T-helper 2 cell treated with Interferon-gamma antibody and Interleukin-4, amounts not matched to agents 5 μg/mL and 100 μg/mL, for 36 hours (primary cell): Measurements from ENCODE around the gene HMCN1.

Experiments used
- DNase-seq: peaks from one replicate; pipeline ENCODE4 v3.0.0; 2021; ENCODE audit warnings: low spot score
- H3K27ac Mint-ChIP-seq: one replicate; pipeline ENCODE4 v1.8.0; 2021; ENCODE audit warnings: mild to moderate bottlenecking, mixed read lengths
- H3K27me3 Mint-ChIP-seq: one replicate; pipeline ENCODE4 v1.8.0; 2021; ENCODE audit warnings: low read depth, mixed read lengths
- H3K36me3 Mint-ChIP-seq: one replicate; pipeline ENCODE4 v1.8.0; 2021; ENCODE audit warnings: low read depth, mixed read lengths
- H3K4me1 Mint-ChIP-seq: one replicate; pipeline ENCODE4 v1.8.0; 2021; ENCODE audit warnings: low read depth, mixed read lengths
- H3K4me3 Mint-ChIP-seq: one replicate; pipeline ENCODE4 v1.8.0; 2022; ENCODE audit warnings: mild to moderate bottlenecking, moderate library complexity, mixed read lengths
- H3K9me3 Mint-ChIP-seq: one replicate; pipeline ENCODE4 v1.8.0; 2021; ENCODE audit warnings: mixed read lengths

HMCN1 gene

DNA sequence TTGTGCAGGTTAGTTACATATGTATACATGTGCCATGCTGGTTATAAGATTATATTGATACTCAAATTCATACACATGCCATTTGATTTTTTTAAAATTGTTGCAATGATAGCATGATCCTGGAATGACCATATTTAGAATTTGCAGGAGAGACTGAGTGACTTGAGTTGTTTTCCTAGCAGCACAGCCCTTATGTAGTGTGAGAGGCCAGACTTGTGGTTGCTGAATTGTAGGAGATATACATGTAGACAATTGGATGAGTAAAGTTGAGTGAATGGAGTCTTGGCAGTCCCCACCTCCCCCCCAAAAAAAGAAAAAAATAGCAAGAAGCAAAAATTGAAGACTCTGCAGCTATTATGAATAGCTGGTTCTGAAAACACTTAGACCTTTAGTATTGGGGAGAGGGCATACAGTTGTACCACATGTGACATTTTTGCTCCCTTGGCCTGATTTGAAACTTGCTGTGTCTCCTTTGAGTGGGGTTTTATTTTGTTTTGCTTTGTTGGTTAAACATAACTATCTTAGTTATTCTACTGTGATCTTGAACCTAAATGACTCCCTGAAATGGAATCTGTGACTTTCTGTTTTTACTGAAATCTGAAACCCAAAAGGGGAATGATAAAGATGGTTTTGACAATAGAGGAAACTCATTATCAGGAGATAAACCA lies 280.3 kb downstream of the HMCN1 start:
- Mint-ChIP-seq H3K4me3 (no peak overlapping the region), H3K27ac (no peak overlapping the region), H3K4me1 (no peaks in the 10 kb centered on the region), H3K27me3 (no peaks in the 10 kb centered on the region), H3K36me3 (no peaks in the 10 kb centered on the region), H3K9me3 (no peaks in the 10 kb centered on the region)
- DNase-seq = no peak

DNA sequence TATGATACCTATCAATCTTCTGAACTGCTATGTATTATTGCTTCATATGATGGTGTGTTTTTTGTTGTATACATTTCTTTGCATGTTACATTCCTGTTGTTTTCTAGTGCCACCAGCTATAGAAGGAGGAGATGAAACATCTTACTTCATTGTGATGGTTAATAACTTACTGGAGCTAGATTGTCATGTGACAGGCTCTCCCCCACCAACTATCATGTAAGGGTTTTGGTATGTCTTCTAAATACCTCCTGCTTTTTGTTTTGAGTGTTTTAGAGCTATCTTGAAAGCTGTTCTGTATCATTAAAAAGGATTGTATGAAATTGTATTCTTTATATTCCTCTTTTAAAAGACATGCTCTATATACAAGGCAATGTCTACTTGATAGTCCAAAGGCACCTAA lies 282.7 kb downstream of the HMCN1 start:
- no peaks in the 10 kb centered on the region for H3K36me3 Mint-ChIP-seq
- H3K27me3 Mint-ChIP-seq = no peaks in the 10 kb centered on the region
- no peaks in the 10 kb centered on the region for H3K4me1 Mint-ChIP-seq
- no peak overlapping the region for H3K27ac Mint-ChIP-seq
- no peak overlapping the region for H3K4me3 Mint-ChIP-seq
- H3K9me3 Mint-ChIP-seq = no peaks in the 10 kb centered on the region
- DNase-seq = no peak

DNA sequence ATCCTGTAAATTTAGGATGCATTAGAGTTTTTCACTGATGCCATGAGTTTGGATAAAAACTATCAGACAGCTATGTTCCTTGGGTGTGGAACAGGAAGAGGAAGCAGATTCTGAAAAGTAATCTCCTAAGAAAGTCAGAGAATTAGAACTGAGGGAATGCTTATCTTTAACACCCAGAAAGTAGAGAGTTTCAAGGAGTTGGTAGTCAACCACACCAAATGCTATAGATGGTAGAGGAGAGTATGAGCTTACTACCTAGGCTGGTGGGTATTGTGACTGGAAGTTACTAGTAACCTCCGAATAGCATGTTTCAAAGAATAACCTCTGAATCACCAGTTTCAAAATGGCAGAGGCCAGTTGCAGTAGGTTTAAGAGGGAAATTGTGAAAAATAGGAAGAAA lies 288.0 kb downstream of the HMCN1 start:
- no peaks in the 10 kb centered on the region for H3K27me3 Mint-ChIP-seq
- H3K36me3 Mint-ChIP-seq = no peaks in the 10 kb centered on the region

DNA sequence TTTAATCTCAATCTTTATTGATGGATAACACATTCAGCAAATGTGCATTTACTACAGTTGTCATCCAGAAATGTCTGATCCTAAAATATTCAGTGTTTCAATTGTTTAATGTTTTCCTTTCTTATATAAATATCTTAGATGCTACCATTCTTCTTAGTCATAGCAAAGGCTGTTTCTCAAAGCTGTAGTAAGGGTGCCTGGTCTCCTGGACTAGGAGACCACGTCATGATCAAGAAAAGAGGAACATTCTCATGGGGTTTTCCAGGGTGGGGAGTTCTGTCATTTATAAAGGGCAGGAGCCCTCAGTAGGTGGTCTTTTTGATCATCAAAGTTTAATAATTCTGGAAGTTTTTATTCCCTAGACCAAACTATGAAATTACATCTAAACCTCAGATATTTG lies 292.8 kb downstream of the HMCN1 start:
- H3K27ac Mint-ChIP-seq = no peak overlapping the region
- no peaks in the 10 kb centered on the region for H3K9me3 Mint-ChIP-seq
- no peaks in the 10 kb centered on the region for H3K36me3 Mint-ChIP-seq
- H3K4me1 Mint-ChIP-seq = no peaks in the 10 kb centered on the region
- no peaks in the 10 kb centered on the region for H3K27me3 Mint-ChIP-seq
- H3K4me3 Mint-ChIP-seq = no peak overlapping the region
- DNase-seq = no peak

More for the DNA sequence above, 288.0 kb downstream of the HMCN1 start:
- Mint-ChIP-seq H3K4me3 (no peak overlapping the region), H3K9me3 (no peaks in the 10 kb centered on the region), H3K4me1 (no peaks in the 10 kb centered on the region), H3K27ac (no peak overlapping the region)
- DNase-seq = no peak

DNA sequence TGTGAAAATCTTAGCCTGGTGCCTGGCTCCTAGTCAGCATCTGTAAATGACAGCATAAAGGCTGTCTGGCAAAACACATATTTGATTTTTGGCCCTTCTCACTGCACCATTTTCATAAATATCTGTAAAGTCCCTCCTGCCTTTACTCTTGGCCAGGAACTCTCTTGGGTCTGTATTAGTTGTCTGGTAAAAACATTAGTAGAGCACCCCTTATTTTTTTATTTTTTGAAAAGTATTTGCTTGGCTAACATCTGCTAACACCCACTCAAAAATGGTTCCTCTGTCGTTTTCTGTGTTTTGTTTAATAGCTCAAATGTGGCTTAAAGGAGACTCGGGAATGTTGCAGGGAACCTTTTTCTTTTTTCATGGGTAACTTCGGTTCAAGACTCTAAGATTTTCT lies 293.4 kb downstream of the HMCN1 start:
- H3K4me3 Mint-ChIP-seq = no peak overlapping the region
- DNase-seq = no peak
- no peaks in the 10 kb centered on the region for H3K36me3 Mint-ChIP-seq
- H3K27ac Mint-ChIP-seq = no peak overlapping the region
- no peaks in the 10 kb centered on the region for H3K4me1 Mint-ChIP-seq
- no peaks in the 10 kb centered on the region for H3K27me3 Mint-ChIP-seq
- no peaks in the 10 kb centered on the region for H3K9me3 Mint-ChIP-seq

DNA sequence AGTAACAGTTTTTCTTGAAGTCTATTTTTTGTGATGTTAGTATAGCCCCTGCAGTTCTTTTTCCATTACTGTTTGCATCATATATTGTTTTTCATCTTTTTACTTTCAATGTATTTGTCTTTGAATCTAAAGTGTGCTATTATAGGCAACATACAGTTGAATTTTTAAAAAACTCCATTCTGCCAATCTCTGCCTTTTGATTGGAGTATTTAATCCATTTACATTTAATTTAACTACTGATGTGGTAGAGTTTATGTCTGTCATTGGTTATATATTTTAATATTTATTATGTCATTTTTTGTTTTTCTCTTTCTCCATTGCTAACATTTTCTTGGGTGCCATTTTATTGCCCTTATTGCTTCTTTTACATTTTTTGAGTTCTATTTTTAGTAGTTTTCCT lies 296.3 kb downstream of the HMCN1 start:
- Mint-ChIP-seq H3K4me1 (no peaks in the 10 kb centered on the region), H3K4me3 (no peak overlapping the region), H3K27ac (no peak overlapping the region), H3K9me3 (no peaks in the 10 kb centered on the region), H3K36me3 (no peaks in the 10 kb centered on the region), H3K27me3 (no peaks in the 10 kb centered on the region)
- DNase-seq = no peak

DNA sequence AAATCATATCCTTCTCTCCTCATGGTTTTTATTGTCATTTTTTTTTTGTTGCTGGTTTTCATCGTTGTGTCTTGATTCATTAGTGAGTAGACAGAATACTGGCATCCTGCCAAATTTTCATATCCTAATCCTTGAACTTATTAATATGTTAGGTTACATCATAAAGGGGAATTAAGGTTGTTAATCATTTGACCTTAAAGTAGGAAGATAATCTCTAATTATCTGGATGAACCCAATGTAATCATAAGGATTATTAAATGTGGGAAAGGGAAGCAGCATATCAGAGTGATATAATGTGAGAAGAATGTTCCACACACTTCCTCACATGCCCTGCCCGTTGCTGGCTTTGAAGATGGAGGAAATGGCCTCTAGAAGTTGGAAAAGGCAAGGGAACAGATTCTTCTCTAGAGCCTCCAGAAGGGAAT lies 299.7 kb downstream of the HMCN1 start:
- H3K4me3 Mint-ChIP-seq = no peak overlapping the region
- no peaks in the 10 kb centered on the region for H3K9me3 Mint-ChIP-seq
- H3K4me1 Mint-ChIP-seq = no peaks in the 10 kb centered on the region
- H3K27me3 Mint-ChIP-seq = no peaks in the 10 kb centered on the region
- no peak for DNase-seq
- H3K36me3 Mint-ChIP-seq = no peaks in the 10 kb centered on the region
- H3K27ac Mint-ChIP-seq = no peak overlapping the region

DNA sequence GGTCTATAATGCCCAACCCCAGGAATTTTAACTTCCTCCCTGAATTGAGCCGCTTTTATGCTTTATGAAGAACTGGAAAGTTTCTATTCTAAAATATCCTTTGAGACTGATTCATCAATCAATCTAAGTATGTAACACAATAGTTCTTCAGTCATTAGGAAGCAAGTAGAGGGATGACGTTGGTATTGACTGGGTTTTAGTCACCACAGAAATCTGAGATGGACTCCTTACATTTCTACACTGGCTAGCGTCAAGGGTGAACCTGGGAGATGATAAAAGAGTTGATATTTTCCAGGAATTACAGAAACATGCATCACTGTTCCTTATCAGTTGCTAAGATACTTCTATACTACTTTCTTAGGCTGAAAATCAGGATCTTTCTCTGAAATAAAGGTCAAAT lies 308.0 kb downstream of the HMCN1 start:
- Mint-ChIP-seq H3K36me3 (no peaks in the 10 kb centered on the region), H3K4me1 (no peaks in the 10 kb centered on the region), H3K9me3 (no peaks in the 10 kb centered on the region), H3K27ac (no peak overlapping the region), H3K27me3 (no peaks in the 10 kb centered on the region), H3K4me3 (no peak overlapping the region)
- no peak for DNase-seq

DNA sequence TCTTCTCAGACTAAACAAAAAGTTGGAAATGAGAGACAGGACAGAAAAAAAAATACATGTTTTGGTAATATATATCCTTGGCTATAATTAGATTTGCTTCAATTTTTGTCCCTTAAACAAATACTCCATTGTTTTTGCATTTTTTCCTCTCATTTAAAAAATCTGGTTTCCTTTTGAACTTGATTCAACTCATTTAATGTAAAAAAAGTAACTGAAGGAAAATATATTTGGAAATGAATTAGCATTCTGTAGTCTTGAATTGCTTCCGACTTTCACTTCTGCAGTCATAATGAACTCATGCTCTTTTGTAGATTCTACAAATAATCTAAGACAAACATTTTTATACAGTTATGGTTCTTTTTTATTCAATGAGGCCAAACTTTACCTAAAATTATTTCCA lies 309.1 kb downstream of the HMCN1 start:
- Mint-ChIP-seq H3K4me3 (no peak overlapping the region), H3K27ac (no peak overlapping the region), H3K9me3 (no peaks in the 10 kb centered on the region), H3K27me3 (no peaks in the 10 kb centered on the region), H3K4me1 (no peaks in the 10 kb centered on the region), H3K36me3 (no peaks in the 10 kb centered on the region)
- DNase-seq = no peak

DNA sequence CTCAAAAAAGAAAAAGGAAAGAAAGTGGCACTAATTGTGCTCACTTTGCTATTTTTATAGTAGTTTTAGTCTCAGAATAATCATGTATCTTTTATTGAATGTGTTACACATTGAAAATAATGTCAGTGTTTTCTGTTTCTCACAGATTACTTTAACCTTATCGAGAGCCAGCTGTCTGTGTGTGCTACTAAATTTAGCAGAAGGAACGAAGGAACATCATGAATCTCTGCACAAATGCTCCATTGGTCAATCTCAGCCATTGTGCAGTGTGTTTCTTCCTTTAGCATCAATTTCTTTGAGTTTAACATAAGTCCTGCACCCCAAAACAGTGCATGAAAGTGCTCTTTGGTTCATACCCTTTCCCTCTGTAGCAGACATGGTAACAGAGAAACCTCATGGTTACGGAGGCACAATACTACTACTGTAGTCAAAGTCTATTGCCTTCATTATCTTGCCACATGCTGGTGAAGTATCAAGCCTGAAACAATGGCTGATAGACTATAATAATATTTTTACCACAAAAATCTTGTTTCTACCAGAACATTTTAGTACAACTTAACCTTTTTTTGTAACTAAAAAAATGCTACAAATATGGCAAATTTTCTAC lies 310.0 kb downstream of the HMCN1 start:
- no peak overlapping the region for H3K4me3 Mint-ChIP-seq
- no peak overlapping the region for H3K27ac Mint-ChIP-seq
- H3K9me3 Mint-ChIP-seq = no peaks in the 10 kb centered on the region
- no peaks in the 10 kb centered on the region for H3K36me3 Mint-ChIP-seq
- no peaks in the 10 kb centered on the region for H3K27me3 Mint-ChIP-seq
- H3K4me1 Mint-ChIP-seq = no peaks in the 10 kb centered on the region
- DNase-seq = no peak

DNA sequence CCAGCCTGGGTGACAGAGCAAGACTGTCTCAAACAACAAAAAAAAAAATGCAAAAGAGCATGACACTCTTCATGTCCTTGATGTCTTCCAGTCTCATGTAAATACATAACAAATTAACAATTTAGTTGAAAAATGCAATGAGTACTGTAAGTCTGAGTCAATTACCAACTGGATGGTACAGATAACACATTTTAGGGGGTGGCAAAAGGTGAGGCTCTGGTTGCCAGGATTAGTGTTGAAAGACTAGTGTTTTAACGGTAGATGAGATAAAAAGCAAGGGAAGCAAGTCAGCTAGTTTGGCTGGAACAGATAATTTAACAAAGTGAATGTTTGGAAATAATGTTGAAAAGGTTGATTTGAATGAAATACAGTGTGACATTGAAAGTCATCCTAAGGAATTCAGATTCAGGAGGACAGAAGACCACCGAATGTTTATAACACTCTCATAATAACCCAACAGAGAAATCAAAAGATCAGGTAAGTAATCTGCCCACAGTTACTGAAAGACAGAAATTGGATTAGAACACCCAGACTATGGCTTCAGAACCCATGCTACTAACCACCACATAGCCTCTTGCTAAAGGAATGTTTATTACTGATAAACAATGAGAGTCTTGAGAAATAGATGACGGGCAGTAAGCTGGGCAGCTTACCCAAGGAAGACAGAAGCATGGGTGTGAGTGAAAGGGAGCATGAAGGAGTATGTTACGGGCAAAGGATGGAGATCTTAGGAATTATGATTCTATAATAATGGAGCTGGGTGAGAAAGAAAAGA lies 312.4 kb downstream of the HMCN1 start:
- no peak for DNase-seq
- Mint-ChIP-seq H3K9me3 (no peaks in the 10 kb centered on the region), H3K4me3 (no peak overlapping the region), H3K27ac (no peak overlapping the region), H3K4me1 (no peaks in the 10 kb centered on the region), H3K36me3 (no peaks in the 10 kb centered on the region), H3K27me3 (no peaks in the 10 kb centered on the region)

DNA sequence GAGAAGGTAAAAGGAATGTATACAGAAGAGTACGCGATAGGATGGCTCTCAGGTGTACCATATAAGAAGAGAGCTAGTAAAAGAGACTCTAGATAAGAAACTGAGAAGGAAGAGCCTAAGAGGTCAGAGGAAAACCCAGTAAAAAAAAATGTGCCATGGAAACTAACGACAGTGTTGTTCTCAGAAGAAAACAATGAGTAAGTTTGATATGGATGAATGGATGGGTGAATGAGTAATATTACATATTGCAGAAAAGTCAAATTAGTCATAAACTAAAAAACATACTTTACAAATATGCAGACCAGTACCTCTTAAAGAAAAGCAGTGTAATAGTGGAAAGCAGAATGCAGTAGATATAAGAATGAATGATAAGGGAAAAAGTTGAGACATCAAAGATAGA lies 316.2 kb downstream of the HMCN1 start:
- Mint-ChIP-seq H3K9me3 (no peaks in the 10 kb centered on the region), H3K36me3 (no peaks in the 10 kb centered on the region), H3K27ac (no peak overlapping the region), H3K4me1 (no peaks in the 10 kb centered on the region), H3K4me3 (no peak overlapping the region), H3K27me3 (no peaks in the 10 kb centered on the region)
- DNase-seq = no peak

DNA sequence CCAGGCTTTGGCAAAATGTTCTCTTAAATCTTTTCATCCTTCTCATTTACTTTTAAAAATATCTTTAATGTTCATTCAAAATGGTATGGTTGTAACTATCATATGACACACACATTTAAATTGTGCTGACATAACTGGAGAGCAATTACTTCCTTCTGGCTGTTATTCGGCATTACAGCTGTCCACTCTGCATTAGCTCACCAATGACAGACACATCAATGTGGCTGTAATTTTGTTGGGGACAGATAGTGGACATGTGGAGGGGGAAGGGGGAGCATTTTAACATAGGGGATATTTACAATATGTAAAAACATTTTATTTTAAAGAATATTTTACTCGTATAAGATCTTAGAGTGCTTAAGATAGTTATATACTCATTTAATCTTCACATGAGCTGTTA lies 319.8 kb downstream of the HMCN1 start:
- no peaks in the 10 kb centered on the region for H3K36me3 Mint-ChIP-seq
- no peaks in the 10 kb centered on the region for H3K4me1 Mint-ChIP-seq
- H3K4me3 Mint-ChIP-seq = no peak overlapping the region
- no peak for DNase-seq
- H3K27ac Mint-ChIP-seq = no peak overlapping the region
- H3K27me3 Mint-ChIP-seq = no peaks in the 10 kb centered on the region
- no peaks in the 10 kb centered on the region for H3K9me3 Mint-ChIP-seq

DNA sequence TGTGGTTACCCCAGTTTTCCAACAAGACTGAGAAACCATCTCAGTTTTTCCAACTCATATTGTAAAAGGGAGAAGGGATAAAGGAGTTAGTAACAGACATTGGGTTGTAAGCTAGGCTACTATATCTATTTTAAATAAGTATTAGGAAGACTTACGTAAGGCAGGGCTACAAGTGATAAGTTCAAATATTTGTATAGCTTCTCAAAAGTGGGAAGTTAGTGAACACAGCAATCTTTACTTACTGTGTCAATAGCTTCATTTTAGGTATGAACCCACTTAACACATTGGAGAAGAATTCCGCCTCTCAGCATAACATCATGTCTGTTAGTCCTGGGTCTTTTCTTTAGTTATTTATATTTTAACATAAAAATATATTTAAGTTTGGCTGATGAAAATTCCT lies 320.7 kb downstream of the HMCN1 start:
- no peak for DNase-seq
- Mint-ChIP-seq H3K9me3 (no peaks in the 10 kb centered on the region), H3K36me3 (no peaks in the 10 kb centered on the region), H3K4me1 (no peaks in the 10 kb centered on the region), H3K4me3 (no peak overlapping the region), H3K27me3 (no peaks in the 10 kb centered on the region), H3K27ac (no peak overlapping the region)
